Measurements from ENCODE around the gene FJX1.
A peak's percentile ranks its signal among the peaks of the same experiment; 100 is the strongest.

Gene FJX1

DNA sequence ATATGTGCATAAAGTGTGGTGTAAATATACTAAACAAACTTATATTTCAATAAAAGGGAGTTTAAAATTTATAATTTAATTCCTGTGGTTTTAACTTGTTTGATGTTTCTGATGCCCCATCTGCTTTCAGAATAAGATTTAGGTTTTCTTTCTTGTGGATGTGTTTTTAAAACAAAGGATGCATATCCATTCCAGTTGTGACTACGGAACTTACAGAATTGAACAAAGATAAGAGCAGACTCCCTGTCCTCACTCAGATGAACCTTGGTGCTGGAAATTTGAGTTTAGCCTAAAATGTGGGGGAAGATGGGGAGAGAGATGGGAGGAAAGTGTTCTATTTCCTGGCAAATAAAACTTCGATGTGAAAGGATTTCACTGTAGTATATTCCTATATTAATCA lies 2.5 kb downstream of the FJX1 start:
- no peak overlapping the region for H3K4me3 ChIP-seq (ENCODE audit: low read length)
- H3K27me3 ChIP-seq (replicated peaks; ENCODE audit: control insufficient read depth, insufficient read depth, low read length): no peaks in the 10 kb centered on the region
- no peak for DNase-seq (ENCODE audit: low read depth)
- H3K9me3 ChIP-seq (ENCODE audit: control insufficient read depth, low read length): no peaks in the 10 kb centered on the region
- no peak overlapping the region for H3K9ac ChIP-seq (ENCODE audit: low read length)
- peaks cover 56% of the 10 kb centered on the region for H3K4me1 ChIP-seq (ENCODE audit: control insufficient read depth, insufficient read depth, low read length)
- no peaks in the 10 kb centered on the region for H3K36me3 ChIP-seq (ENCODE audit: control insufficient read depth, insufficient read depth, low read length, severe bottlenecking)

DNA sequence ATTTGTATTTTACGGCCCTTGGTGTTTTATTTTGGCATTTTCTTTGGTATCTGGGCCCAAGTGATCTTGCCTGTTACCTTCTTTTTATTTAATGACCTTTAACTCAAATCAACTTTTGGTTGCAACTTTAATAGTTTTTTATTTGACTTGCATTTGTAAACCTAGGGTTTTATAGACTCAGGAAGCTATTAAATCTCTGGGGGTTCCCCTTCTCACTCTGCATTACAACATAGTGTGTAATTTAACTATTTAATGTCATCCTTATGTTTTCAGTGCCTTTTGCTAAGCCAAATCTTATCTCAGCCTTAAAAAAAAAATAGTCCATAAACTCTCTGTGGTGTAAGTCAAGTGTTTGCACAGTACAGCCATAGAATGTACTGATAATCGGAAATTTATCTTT lies 3.4 kb downstream of the FJX1 start:
- peaks cover 52% of the 10 kb centered on the region for H3K4me1 ChIP-seq (ENCODE audit: control insufficient read depth, insufficient read depth, low read length)

DNA sequence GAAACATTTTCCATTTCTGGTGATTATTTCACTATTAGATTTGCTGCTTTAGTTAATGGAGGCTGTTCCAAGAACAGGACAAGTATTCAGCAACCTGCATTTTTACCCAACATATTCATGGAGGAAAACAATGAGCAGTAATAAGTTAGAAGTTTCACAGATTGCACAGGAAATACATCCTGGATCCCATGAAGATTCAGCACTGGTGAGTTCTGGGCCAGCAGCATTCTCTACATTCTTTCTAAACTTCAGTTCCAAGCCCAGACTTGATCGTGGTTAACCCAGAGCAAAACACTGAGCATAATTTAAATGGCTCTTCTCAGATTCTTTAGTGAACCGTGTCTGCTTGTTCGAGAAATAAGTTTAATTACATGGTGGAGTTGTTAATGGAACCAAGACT lies 3.8 kb downstream of the FJX1 start:
- Histone ChIP-seq H3K4me1 (ENCODE audit: control insufficient read depth, insufficient read depth, low read length) (peaks cover 55% of the 10 kb centered on the region), H3K4me3 (ENCODE audit: low read length) (no peak overlapping the region), H3K36me3 (ENCODE audit: control insufficient read depth, insufficient read depth, low read length, severe bottlenecking) (no peaks in the 10 kb centered on the region), H3K9me3 (ENCODE audit: control insufficient read depth, low read length) (no peaks in the 10 kb centered on the region), H3K27me3 (replicated peaks; ENCODE audit: control insufficient read depth, insufficient read depth, low read length) (no peaks in the 10 kb centered on the region), H3K9ac (ENCODE audit: low read length) (peak overlapping the region; percentile 6)
- peak; percentile 72 for DNase-seq (ENCODE audit: low read depth)

More for the DNA sequence above, 3.4 kb downstream of the FJX1 start:
- no peak overlapping the region for H3K4me3 ChIP-seq (ENCODE audit: low read length)
- DNase-seq (ENCODE audit: low read depth): no peak
- no peaks in the 10 kb centered on the region for H3K36me3 ChIP-seq (ENCODE audit: control insufficient read depth, insufficient read depth, low read length, severe bottlenecking)
- no peaks in the 10 kb centered on the region for H3K9me3 ChIP-seq (ENCODE audit: control insufficient read depth, low read length)
- no peaks in the 10 kb centered on the region for H3K27me3 ChIP-seq (replicated peaks; ENCODE audit: control insufficient read depth, insufficient read depth, low read length)
- no peak overlapping the region for H3K9ac ChIP-seq (ENCODE audit: low read length)

DNA sequence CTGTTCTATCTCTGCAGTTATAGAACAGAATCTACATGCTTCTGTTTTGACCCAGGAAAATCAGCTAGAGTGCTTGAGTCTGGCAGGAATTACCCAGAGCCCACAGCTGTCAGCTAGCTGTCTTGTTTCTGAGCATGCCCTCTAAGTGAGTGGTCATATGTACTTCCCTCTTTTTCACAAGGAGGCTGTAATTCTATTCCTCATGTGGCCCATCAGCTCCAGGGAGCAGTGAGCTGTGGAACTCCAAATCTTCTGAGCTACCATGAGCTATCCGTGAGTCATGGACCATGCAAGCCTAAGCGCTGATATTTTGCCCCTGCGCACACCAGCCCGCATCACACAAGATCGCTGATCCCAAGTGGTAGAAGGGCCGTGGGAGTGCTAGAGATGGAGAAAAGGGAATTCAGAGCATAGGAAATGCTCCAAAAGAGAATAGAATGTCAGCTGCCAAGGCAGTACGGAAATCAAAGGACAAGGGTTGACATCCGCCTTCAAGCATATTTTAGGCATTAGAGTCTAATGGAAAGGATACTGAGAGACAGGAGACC lies 5.4 kb downstream of the FJX1 start:
- peaks cover 52% of the 10 kb centered on the region for H3K4me1 ChIP-seq (ENCODE audit: control insufficient read depth, insufficient read depth, low read length)
- H3K9me3 ChIP-seq (ENCODE audit: control insufficient read depth, low read length): no peaks in the 10 kb centered on the region
- no peak overlapping the region for H3K9ac ChIP-seq (ENCODE audit: low read length)
- H3K36me3 ChIP-seq (ENCODE audit: control insufficient read depth, insufficient read depth, low read length, severe bottlenecking): no peaks in the 10 kb centered on the region
- no peaks in the 10 kb centered on the region for H3K27me3 ChIP-seq (replicated peaks; ENCODE audit: control insufficient read depth, insufficient read depth, low read length)
- DNase-seq (ENCODE audit: low read depth): peak; percentile 32
- no peak overlapping the region for H3K4me3 ChIP-seq (ENCODE audit: low read length)

DNA sequence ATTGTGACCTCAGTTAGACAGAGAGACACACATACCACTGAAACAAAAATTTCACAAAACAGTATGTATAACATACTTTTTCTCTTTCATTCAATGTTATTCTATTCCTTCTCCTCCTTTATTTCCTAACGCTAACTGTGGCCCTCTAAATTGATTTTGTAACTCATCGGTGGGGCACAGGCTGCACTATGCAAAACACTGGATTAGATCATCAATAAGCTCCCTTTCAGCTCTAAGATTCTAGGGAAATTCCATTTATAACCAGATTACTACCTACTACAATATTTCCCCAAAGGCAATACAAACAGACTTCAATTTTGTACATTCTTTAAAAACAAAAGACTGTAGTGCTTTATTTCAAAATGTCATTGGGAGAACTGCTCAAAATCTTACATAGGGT lies 6.1 kb downstream of the FJX1 start:
- peaks cover 49% of the 10 kb centered on the region for H3K4me1 ChIP-seq (ENCODE audit: control insufficient read depth, insufficient read depth, low read length)
- no peak overlapping the region for H3K9ac ChIP-seq (ENCODE audit: low read length)
- H3K27me3 ChIP-seq (replicated peaks; ENCODE audit: control insufficient read depth, insufficient read depth, low read length): no peaks in the 10 kb centered on the region
- no peak overlapping the region for H3K4me3 ChIP-seq (ENCODE audit: low read length)
- no peak for DNase-seq (ENCODE audit: low read depth)
- no peaks in the 10 kb centered on the region for H3K36me3 ChIP-seq (ENCODE audit: control insufficient read depth, insufficient read depth, low read length, severe bottlenecking)
- H3K9me3 ChIP-seq (ENCODE audit: control insufficient read depth, low read length): no peaks in the 10 kb centered on the region

DNA sequence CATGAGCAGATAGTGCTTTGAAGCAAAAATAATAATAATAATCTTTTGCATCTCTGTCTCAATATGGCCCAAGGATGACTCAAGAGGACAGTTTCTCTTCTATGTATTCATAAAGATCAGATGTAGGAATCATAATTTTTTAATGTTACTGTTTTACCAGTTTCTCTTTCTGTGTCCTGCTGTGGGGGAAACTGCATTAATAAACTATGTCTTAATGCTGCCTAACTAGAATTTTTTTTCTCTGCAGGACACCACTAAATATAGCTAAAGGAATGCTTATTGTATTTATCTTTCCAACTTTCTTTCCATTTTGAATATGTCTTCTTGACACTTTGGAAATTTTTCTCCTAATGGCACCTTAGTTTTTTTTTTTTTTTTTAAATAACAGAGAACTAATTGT lies 6.5 kb downstream of the FJX1 start:
- H3K4me1 ChIP-seq (ENCODE audit: control insufficient read depth, insufficient read depth, low read length): peaks cover 50% of the 10 kb centered on the region

DNA sequence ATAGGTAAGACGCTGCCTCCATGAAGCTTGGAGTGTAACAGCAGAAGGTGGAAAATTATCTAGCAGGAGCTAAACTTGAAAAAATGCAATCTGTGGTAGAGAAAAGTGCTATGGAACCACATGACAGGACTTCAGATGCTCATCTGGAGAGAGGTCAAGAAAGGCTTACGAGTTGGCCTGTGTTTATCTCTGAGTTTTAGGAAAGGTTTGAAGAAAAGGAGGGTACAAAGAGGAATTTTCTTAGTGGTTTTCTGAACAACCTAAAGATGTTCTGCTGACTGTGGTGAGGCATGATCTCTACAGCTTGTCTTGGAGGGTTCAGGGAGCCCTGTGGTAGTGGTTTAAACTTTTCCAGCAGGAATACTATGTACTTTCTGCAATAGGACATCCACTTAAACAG lies 8.2 kb downstream of the FJX1 start:
- Histone ChIP-seq H3K36me3 (ENCODE audit: control insufficient read depth, insufficient read depth, low read length, severe bottlenecking) (no peaks in the 10 kb centered on the region), H3K9ac (ENCODE audit: low read length) (no peak overlapping the region), H3K9me3 (ENCODE audit: control insufficient read depth, low read length) (no peaks in the 10 kb centered on the region), H3K27me3 (replicated peaks; ENCODE audit: control insufficient read depth, insufficient read depth, low read length) (no peaks in the 10 kb centered on the region), H3K4me3 (ENCODE audit: low read length) (no peak overlapping the region), H3K4me1 (ENCODE audit: control insufficient read depth, insufficient read depth, low read length) (peaks cover 45% of the 10 kb centered on the region)
- DNase-seq (ENCODE audit: low read depth): no peak

More for the DNA sequence above, 6.5 kb downstream of the FJX1 start:
- no peak overlapping the region for H3K9ac ChIP-seq (ENCODE audit: low read length)
- H3K9me3 ChIP-seq (ENCODE audit: control insufficient read depth, low read length): no peaks in the 10 kb centered on the region
- no peak overlapping the region for H3K4me3 ChIP-seq (ENCODE audit: low read length)
- no peak for DNase-seq (ENCODE audit: low read depth)
- no peaks in the 10 kb centered on the region for H3K27me3 ChIP-seq (replicated peaks; ENCODE audit: control insufficient read depth, insufficient read depth, low read length)
- H3K36me3 ChIP-seq (ENCODE audit: control insufficient read depth, insufficient read depth, low read length, severe bottlenecking): no peaks in the 10 kb centered on the region

DNA sequence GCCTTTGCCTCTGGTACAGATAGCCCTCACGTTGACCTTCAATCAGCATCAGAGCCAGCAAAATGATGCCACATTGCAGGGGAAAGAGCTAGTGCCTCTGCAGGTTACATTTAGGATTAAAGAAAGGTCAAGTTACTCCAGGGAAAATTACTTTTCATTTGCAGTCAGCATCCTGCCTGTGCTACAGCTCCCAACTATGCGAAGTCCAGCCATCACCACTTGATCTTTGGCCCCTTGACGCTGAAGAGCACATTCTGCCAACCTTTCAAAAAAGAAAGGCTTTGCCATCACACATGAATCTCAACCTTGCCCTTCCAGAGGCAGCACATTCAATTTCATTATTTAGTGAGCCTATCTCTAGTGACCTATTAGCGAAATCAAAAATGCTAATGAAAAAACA lies 11.3 kb downstream of the FJX1 start:
- no peak for DNase-seq (ENCODE audit: low read depth)

DNA sequence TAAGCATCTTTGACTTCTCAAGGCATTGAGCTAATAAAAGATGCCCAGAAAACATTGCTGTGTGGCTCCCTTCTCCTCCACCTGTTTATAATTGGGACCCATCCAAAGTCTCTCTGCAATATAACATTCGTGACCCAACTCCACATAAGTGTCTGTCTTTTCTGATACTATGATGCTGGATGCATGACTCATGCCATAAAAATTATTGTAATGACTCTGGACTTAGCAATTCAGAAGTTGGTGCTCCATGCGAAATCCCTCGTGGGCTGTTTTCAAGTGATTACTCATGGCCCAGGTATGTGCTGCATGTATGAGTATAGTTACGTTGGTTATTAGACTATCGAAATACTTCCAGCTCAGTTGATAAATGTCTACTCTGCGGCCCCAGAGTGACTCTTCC lies 11.7 kb downstream of the FJX1 start:
- Histone ChIP-seq H3K4me1 (ENCODE audit: control insufficient read depth, insufficient read depth, low read length) (peaks cover 24% of the 10 kb centered on the region), H3K9ac (ENCODE audit: low read length) (no peak overlapping the region), H3K27me3 (replicated peaks; ENCODE audit: control insufficient read depth, insufficient read depth, low read length) (no peaks in the 10 kb centered on the region), H3K36me3 (ENCODE audit: control insufficient read depth, insufficient read depth, low read length, severe bottlenecking) (no peaks in the 10 kb centered on the region), H3K4me3 (ENCODE audit: low read length) (no peak overlapping the region), H3K9me3 (ENCODE audit: control insufficient read depth, low read length) (no peaks in the 10 kb centered on the region)
- DNase-seq (ENCODE audit: low read depth): peak; percentile 93

More for the DNA sequence above, 11.3 kb downstream of the FJX1 start:
- Histone ChIP-seq H3K4me3 (ENCODE audit: low read length) (no peak overlapping the region), H3K36me3 (ENCODE audit: control insufficient read depth, insufficient read depth, low read length, severe bottlenecking) (no peaks in the 10 kb centered on the region), H3K27me3 (replicated peaks; ENCODE audit: control insufficient read depth, insufficient read depth, low read length) (no peaks in the 10 kb centered on the region), H3K9ac (ENCODE audit: low read length) (no peak overlapping the region), H3K9me3 (ENCODE audit: control insufficient read depth, low read length) (no peaks in the 10 kb centered on the region), H3K4me1 (ENCODE audit: control insufficient read depth, insufficient read depth, low read length) (peaks cover 24% of the 10 kb centered on the region)

DNA sequence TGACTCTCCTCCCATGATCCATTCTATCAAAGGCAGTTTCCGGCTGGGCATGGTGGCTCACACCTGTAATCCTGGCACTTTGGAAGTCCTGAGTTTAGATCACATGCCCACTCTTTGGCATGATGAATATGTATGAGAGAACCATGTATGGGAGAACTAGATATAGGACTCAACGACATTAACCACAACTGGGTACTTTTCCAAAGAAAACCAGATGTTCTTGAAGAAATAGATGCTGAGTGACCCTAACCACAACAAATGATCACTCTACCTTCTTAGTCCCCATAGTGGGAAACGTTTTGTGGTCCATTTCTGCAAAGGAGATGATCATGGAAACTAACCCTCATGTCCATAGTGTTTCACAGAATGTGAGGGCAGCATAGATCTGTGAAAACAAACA lies 13.6 kb downstream of the FJX1 start:
- H3K9me3 ChIP-seq (ENCODE audit: control insufficient read depth, low read length): no peaks in the 10 kb centered on the region
- H3K4me3 ChIP-seq (ENCODE audit: low read length): no peak overlapping the region
- H3K36me3 ChIP-seq (ENCODE audit: control insufficient read depth, insufficient read depth, low read length, severe bottlenecking): no peaks in the 10 kb centered on the region
- peaks cover 7% of the 10 kb centered on the region for H3K27me3 ChIP-seq (replicated peaks; ENCODE audit: control insufficient read depth, insufficient read depth, low read length)
- DNase-seq (ENCODE audit: low read depth): no peak
- peaks cover 22% of the 10 kb centered on the region for H3K4me1 ChIP-seq (ENCODE audit: control insufficient read depth, insufficient read depth, low read length)
- no peak overlapping the region for H3K9ac ChIP-seq (ENCODE audit: low read length)

DNA sequence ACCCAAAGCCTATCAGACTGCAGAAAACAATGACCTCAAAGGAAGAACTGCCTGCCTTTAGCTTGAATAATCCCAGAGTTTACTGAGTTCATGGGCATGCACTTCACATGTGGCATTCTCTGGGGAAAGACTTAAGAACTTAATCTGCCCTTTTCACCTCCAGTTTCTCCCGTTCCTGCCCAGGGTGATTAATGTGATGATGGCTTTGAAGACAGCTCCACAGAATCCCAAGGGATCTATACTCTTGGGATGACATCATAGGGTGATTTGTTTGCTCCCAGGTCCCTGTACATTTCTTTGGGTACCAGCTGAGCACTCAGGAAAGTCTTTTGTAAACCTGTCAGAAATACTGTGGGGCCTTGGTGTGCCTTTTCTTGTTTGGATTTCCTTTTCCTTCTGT lies 14.0 kb downstream of the FJX1 start:
- no peak for DNase-seq (ENCODE audit: low read depth)
- Histone ChIP-seq H3K27me3 (replicated peaks; ENCODE audit: control insufficient read depth, insufficient read depth, low read length) (peaks cover 7% of the 10 kb centered on the region), H3K9ac (ENCODE audit: low read length) (no peak overlapping the region), H3K9me3 (ENCODE audit: control insufficient read depth, low read length) (no peaks in the 10 kb centered on the region), H3K4me3 (ENCODE audit: low read length) (no peak overlapping the region), H3K4me1 (ENCODE audit: control insufficient read depth, insufficient read depth, low read length) (peaks cover 20% of the 10 kb centered on the region), H3K36me3 (ENCODE audit: control insufficient read depth, insufficient read depth, low read length, severe bottlenecking) (no peaks in the 10 kb centered on the region)

DNA sequence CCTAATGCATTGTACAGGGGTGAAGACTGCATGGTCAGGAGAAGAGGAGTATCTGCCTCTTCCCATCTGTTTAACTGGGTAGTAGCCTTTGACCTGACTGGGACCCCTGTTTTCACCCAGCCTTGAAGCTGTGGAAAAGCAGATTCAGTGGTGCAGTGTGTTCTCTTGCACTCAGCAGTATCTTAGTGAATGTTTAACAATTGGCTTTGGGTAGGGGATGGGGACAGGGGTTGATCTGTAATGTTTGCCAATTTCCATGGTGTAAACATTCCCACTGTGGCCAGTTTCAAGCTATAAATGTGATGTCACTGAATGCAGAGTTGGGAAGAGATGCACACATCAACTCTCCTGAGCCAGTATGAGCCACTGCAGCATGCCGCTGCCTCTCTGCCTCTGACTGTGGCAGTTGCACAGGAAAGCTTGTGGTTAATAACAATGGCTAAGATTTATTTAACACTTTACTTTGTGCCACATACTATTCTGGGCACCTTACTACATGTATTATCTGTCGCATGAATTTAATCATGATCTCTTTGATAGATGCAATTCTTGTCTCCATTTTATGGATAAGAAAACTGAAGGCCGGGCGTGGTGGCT lies 15.7 kb downstream of the FJX1 start:
- H3K9me3 ChIP-seq (ENCODE audit: control insufficient read depth, low read length): no peaks in the 10 kb centered on the region
- H3K9ac ChIP-seq (ENCODE audit: low read length): no peak overlapping the region
- peaks cover 7% of the 10 kb centered on the region for H3K27me3 ChIP-seq (replicated peaks; ENCODE audit: control insufficient read depth, insufficient read depth, low read length)
- no peak overlapping the region for H3K4me3 ChIP-seq (ENCODE audit: low read length)
- no peaks in the 10 kb centered on the region for H3K36me3 ChIP-seq (ENCODE audit: control insufficient read depth, insufficient read depth, low read length, severe bottlenecking)
- peaks cover 20% of the 10 kb centered on the region for H3K4me1 ChIP-seq (ENCODE audit: control insufficient read depth, insufficient read depth, low read length)
- no peak for DNase-seq (ENCODE audit: low read depth)
